ENCODE measurements around the gene FAH.

FAH gene

DNA sequence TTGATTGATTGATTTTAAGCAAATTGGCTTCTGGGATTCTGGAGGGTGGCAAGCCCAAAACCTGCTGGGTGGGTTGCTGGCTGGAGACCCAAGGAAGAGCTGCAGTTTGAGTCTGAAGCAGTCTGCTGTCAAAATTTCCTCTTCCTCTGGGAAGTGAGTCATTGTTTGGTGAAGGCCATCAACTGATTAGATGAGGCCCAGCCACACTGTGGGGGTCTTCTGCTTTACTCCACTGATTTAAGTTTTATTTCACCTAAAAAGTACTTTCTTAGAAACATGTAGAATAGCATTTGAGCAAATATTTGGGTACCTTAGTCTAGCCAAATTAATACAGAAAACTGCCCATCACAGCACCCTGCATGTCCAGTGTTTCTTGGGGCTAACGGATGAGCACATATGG is 33.8 kb downstream of the FAH start:
- Mint-ChIP-seq H3K27me3 (no peaks in the 10 kb centered on the region), H3K4me3 (no peak overlapping the region), H3K36me3 (ENCODE audit: low read depth) (peaks cover 25% of the 10 kb centered on the region), H3K4me1 (no peaks in the 10 kb centered on the region), H3K27ac (no peak overlapping the region), H3K9me3 (no peaks in the 10 kb centered on the region)
- ATAC-seq (no peak), DNase-seq (no peak)

- Mint-ChIP-seq H3K27ac (no peak overlapping the region), H3K4me3 (no peak overlapping the region), H3K36me3 (ENCODE audit: low read depth) (peaks cover 18% of the 10 kb centered on the region), H3K4me1 (no peaks in the 10 kb centered on the region), H3K27me3 (no peaks in the 10 kb centered on the region), H3K9me3 (no peaks in the 10 kb centered on the region)
- ATAC-seq (no peak), DNase-seq (no peak)
Observed at GRCh38 chr15:80188251-80188650, 35.5 kb downstream of the FAH start.

GRCh38 chr15:80191198-80191597 is 38.4 kb downstream of the FAH start:
- ATAC-seq = no peak
- H3K27me3 Mint-ChIP-seq = no peaks in the 10 kb centered on the region
- no peak overlapping the region for H3K4me3 Mint-ChIP-seq
- no peaks in the 10 kb centered on the region for H3K9me3 Mint-ChIP-seq
- DNase-seq = no peak
- H3K36me3 Mint-ChIP-seq (ENCODE audit: low read depth) = peaks cover 5% of the 10 kb centered on the region
- H3K27ac Mint-ChIP-seq = no peak overlapping the region
- H3K4me1 Mint-ChIP-seq = no peaks in the 10 kb centered on the region

- Mint-ChIP-seq H3K36me3 (ENCODE audit: low read depth) (peaks cover 2% of the 10 kb centered on the region), H3K4me1 (no peaks in the 10 kb centered on the region), H3K4me3 (no peak overlapping the region), H3K27me3 (no peaks in the 10 kb centered on the region), H3K27ac (no peak overlapping the region), H3K9me3 (no peaks in the 10 kb centered on the region)
- ATAC-seq (no peak), DNase-seq (no peak)
Observed at GRCh38 chr15:80191897-80192595, 39.2 kb downstream of the FAH start.

DNA sequence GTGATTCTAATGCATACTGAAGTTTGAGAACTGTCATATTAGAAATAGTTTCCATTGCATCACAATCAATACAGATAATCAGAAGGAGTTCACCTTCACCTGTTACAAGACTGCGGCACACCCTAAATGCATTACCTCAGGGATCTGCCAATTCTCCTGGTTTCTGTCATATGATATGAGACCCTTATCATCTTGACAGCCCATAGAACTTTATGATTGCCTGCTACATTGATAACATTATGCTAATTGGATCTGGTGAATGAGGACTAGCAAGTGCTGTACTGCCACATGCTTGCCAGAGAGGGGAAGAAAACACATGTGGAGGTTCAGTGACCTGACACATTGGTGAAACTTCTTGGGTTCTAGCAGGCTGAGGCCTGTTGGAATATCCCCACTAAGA is 41.4 kb downstream of the FAH start:
- Mint-ChIP-seq H3K4me3 (no peak overlapping the region), H3K4me1 (no peaks in the 10 kb centered on the region), H3K36me3 (ENCODE audit: low read depth) (no peaks in the 10 kb centered on the region), H3K9me3 (no peaks in the 10 kb centered on the region), H3K27ac (no peak overlapping the region), H3K27me3 (no peaks in the 10 kb centered on the region)
- ATAC-seq (no peak), DNase-seq (no peak)

- DNase-seq (no peak), ATAC-seq (no peak)
- Mint-ChIP-seq H3K4me3 (no peak overlapping the region), H3K36me3 (ENCODE audit: low read depth) (no peaks in the 10 kb centered on the region), H3K9me3 (no peaks in the 10 kb centered on the region), H3K4me1 (no peaks in the 10 kb centered on the region), H3K27me3 (no peaks in the 10 kb centered on the region), H3K27ac (no peak overlapping the region)
Observed at GRCh38 chr15:80194914-80195313, 42.1 kb downstream of the FAH start.

GRCh38 chr15:80199366-80199765 is 46.6 kb downstream of the FAH start:
- DNase-seq (no peak), ATAC-seq (no peak)
- no peak overlapping the region for H3K27ac Mint-ChIP-seq
- H3K36me3 Mint-ChIP-seq (ENCODE audit: low read depth) = no peaks in the 10 kb centered on the region
- H3K9me3 Mint-ChIP-seq = no peaks in the 10 kb centered on the region
- no peak overlapping the region for H3K4me3 Mint-ChIP-seq
- no peaks in the 10 kb centered on the region for H3K4me1 Mint-ChIP-seq
- H3K27me3 Mint-ChIP-seq = peaks cover 2% of the 10 kb centered on the region

GRCh38 chr15:80199869-80200268 is 47.1 kb downstream of the FAH start:
- Mint-ChIP-seq H3K27me3 (peaks cover 2% of the 10 kb centered on the region), H3K36me3 (ENCODE audit: low read depth) (no peaks in the 10 kb centered on the region), H3K4me3 (no peak overlapping the region), H3K27ac (no peak overlapping the region), H3K9me3 (no peaks in the 10 kb centered on the region), H3K4me1 (no peaks in the 10 kb centered on the region)
- no peak for ATAC-seq
- no peak for DNase-seq

DNA sequence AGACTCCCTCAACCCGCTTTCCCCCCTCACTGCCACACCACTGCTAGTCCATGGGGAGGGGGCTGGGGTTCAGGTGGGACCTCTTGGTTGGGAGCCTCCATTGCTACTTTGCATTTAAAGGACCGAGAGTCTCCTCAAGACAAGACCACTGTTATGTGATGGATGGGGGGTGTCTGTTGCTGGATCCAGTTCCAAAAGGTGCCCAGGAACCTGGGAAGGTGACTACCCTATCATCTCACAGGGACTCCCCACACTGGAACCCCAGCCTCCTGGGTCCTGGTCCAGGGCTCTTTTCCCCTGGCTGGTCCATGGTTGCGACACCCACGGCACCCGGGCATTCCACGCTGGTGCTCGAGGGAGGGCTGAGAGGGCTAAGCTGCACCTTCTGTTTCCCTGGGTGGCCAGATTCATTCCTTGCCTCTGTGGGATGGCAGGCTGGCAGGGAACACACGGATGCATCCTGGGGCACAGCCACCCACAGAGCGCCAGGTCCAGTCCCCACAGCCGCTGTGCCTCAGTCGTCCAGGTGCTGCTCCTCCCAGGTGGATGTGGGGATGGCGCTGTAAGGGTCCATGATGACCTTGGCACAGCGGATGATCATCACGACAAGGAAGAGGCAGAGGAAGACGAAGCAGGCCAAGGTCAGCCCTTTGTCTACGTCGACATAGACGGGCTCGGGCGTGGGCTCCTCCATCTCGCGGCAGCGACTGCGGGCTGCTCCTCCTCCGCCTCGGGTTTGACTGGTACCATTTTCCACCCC is 48.6 kb downstream of the FAH start:
- no peaks in the 10 kb centered on the region for H3K4me1 Mint-ChIP-seq

GRCh38 chr15:80202016-80202315 is 49.2 kb downstream of the FAH start:
- Mint-ChIP-seq H3K27ac (no peak overlapping the region), H3K27me3 (peaks cover 8% of the 10 kb centered on the region), H3K9me3 (no peaks in the 10 kb centered on the region), H3K4me3 (no peak overlapping the region), H3K4me1 (no peaks in the 10 kb centered on the region), H3K36me3 (ENCODE audit: low read depth) (no peaks in the 10 kb centered on the region)
- no peak for DNase-seq
- ATAC-seq = no peak

More for the DNA sequence above, 48.6 kb downstream of the FAH start:
- DNase-seq (no peak), ATAC-seq (no peak)
- H3K27ac Mint-ChIP-seq = no peak overlapping the region
- H3K36me3 Mint-ChIP-seq (ENCODE audit: low read depth) = no peaks in the 10 kb centered on the region
- H3K9me3 Mint-ChIP-seq = no peaks in the 10 kb centered on the region
- H3K4me3 Mint-ChIP-seq = no peak overlapping the region
- H3K27me3 Mint-ChIP-seq = peaks cover 3% of the 10 kb centered on the region

DNA sequence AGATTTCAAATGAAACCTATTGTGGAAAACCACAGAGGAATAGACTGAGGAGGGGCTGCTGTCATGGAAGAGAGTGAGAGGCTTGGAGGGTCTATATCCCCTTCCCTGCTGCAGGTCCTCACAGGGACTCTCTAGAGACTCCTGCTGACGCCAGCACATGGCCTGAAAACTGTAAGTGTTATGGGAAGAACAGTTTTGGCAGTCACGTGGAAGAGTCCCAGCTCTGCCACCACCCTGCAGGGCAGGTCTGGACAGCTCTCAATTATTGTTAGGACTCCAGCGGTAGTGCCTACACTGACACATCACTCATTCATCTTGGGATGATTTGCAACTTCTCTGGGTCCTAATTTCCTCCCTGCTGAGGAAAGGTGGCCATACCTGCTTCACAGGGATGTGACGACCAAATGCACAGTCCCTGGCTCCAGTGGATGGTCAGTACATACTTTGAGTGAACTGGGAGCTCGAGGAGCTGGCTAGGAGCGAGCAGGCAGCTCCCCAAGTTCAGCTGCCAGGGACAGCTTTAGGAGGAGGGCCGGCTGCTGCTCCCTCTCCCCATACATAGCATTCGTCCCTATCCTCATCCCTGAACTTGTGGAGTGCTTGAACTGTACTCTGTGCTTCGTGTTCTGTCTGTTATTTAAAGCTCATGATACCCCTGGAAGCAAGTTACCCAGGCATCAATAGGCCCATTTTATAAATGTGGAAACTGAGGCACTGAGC is 50.0 kb downstream of the FAH start:
- no peaks in the 10 kb centered on the region for H3K9me3 Mint-ChIP-seq
- H3K36me3 Mint-ChIP-seq (ENCODE audit: low read depth) = no peaks in the 10 kb centered on the region
- H3K4me1 Mint-ChIP-seq = no peaks in the 10 kb centered on the region
- DNase-seq (no peak), ATAC-seq (no peak)
- peaks cover 13% of the 10 kb centered on the region for H3K27me3 Mint-ChIP-seq
- no peak overlapping the region for H3K27ac Mint-ChIP-seq
- no peak overlapping the region for H3K4me3 Mint-ChIP-seq

DNA sequence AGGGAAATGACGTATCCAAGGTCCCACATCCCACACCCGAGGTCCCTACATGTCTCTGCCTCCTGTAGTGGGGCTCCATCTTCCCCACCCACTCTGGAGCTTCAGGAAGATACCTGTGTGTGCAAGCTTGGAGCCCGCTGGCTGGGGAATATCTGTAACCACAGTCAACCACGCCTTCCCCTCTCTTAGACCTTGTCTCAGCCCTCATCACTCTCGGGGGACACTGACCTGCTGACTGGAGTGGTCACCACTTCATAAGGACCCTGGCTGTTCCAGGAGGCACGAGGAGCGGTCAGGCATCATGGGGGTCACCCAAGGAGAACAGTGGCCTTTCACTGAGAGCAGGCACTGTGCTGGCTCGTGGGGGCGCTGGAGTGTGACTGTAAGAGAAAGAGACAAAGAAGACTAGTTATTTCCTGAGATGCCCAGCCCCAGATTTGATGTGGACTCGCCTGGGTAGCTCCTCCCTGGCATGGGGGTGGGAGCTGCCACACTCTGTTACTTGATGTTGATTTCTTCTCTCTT is 50.6 kb downstream of the FAH start:
- H3K4me3 Mint-ChIP-seq = no peak overlapping the region
- H3K9me3 Mint-ChIP-seq = no peaks in the 10 kb centered on the region
- H3K4me1 Mint-ChIP-seq = no peaks in the 10 kb centered on the region
- DNase-seq (no peak), ATAC-seq (no peak)
- H3K27me3 Mint-ChIP-seq = peaks cover 15% of the 10 kb centered on the region
- no peak overlapping the region for H3K27ac Mint-ChIP-seq
- H3K36me3 Mint-ChIP-seq (ENCODE audit: low read depth) = no peaks in the 10 kb centered on the region

DNA sequence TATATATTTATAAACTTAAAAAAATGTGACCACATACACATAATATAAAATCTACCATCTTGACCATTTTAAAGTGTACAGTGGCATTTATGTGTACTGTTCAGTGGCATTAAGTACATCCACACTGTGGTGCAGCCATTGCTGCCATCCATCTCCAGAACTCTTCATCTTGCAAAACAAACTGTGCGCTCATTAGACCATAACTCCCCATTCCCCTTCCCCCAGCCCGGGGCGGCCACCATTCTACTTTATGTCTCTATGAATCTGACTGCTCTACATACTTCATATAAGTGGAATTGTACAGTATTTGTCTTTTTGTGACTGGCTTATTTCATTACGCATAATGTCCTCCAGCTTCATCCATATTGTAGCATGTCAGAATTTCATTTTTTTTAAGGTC is 51.4 kb downstream of the FAH start:
- Mint-ChIP-seq H3K27ac (no peak overlapping the region), H3K36me3 (ENCODE audit: low read depth) (no peaks in the 10 kb centered on the region), H3K4me1 (no peaks in the 10 kb centered on the region), H3K9me3 (no peaks in the 10 kb centered on the region), H3K27me3 (peaks cover 17% of the 10 kb centered on the region), H3K4me3 (no peak overlapping the region)
- DNase-seq (no peak), ATAC-seq (no peak)

- Mint-ChIP-seq H3K9me3 (no peaks in the 10 kb centered on the region), H3K27me3 (peaks cover 24% of the 10 kb centered on the region), H3K4me1 (no peaks in the 10 kb centered on the region), H3K4me3 (no peak overlapping the region), H3K27ac (no peak overlapping the region), H3K36me3 (ENCODE audit: low read depth) (no peaks in the 10 kb centered on the region)
- ATAC-seq (no peak), DNase-seq (no peak)
Observed at GRCh38 chr15:80207887-80208286, 55.1 kb downstream of the FAH start.

Measured in activated naive CD8-positive, alpha-beta T cell treated with anti-CD3 and anti-CD28 coated beads, Interleukin-2, amount 50 U/mL, for 24 hours (primary cell).